ENCODE measurements around the gene TMPRSS3. TPM values are rescaled to one million over a fixed set of nuclear protein-coding genes. Genes with fewer than 3 reads are reported as not detected.

Gene TMPRSS3
- total RNA-seq, 1 donor = not detected

- TF ChIP-seq CTCF (IDR thresholded peaks at IDR 0.05; ENCODE audit: insufficient read depth, low read depth, low read length) = no peak
- no peak for DNase-seq (ENCODE audit: low read depth)
- no peak overlapping the region for H3K4me3 ChIP-seq (ENCODE audit: low read depth, low read length)
These were observed 19.9 kb downstream of the TMPRSS3 start for GRCh38 chr21:42375966-42376337.

GRCh38 chr21:42375506-42375905 lies 20.3 kb downstream of the TMPRSS3 start:
- no peak for DNase-seq (ENCODE audit: low read depth)
- H3K4me3 ChIP-seq (ENCODE audit: low read depth, low read length) = no peak overlapping the region
- TF ChIP-seq CTCF (IDR thresholded peaks at IDR 0.05; ENCODE audit: insufficient read depth, low read depth, low read length) = no peak

GRCh38 chr21:42374864-42375499 lies 20.9 kb downstream of the TMPRSS3 start:
- H3K4me3 ChIP-seq (ENCODE audit: low read depth, low read length) = no peak overlapping the region
- no peak for TF ChIP-seq CTCF (IDR thresholded peaks at IDR 0.05; ENCODE audit: insufficient read depth, low read depth, low read length)
- DNase-seq (ENCODE audit: low read depth) = no peak

- TF ChIP-seq CTCF (IDR thresholded peaks at IDR 0.05; ENCODE audit: insufficient read depth, low read depth, low read length) = no peak
- H3K4me3 ChIP-seq (ENCODE audit: low read depth, low read length) = no peak overlapping the region
- DNase-seq (ENCODE audit: low read depth) = no peak
These were observed 21.4 kb downstream of the TMPRSS3 start for GRCh38 chr21:42374457-42374856.

GRCh38 chr21:42373908-42374455 lies 21.9 kb downstream of the TMPRSS3 start:
- no peak for TF ChIP-seq CTCF (IDR thresholded peaks at IDR 0.05; ENCODE audit: insufficient read depth, low read depth, low read length)
- no peak overlapping the region for H3K4me3 ChIP-seq (ENCODE audit: low read depth, low read length)
- no peak for DNase-seq (ENCODE audit: low read depth)

GRCh38 chr21:42373196-42373907 lies 22.5 kb downstream of the TMPRSS3 start:
- no peak for TF ChIP-seq CTCF (IDR thresholded peaks at IDR 0.05; ENCODE audit: insufficient read depth, low read depth, low read length)
- no peak for DNase-seq (ENCODE audit: low read depth)
- H3K4me3 ChIP-seq (ENCODE audit: low read depth, low read length) = no peak overlapping the region

All from fibroblast of villous mesenchyme (primary cell).